Mesenchymal stem cell (in vitro differentiated cells and primary cell): ENCODE data around the gene SFMBT2.

Experiments used
- DNase-seq: peaks from one replicate; pipeline ENCODE4 v3.0.0-alpha.2; 2013
- H2AFZ ChIP-seq: one replicate; pipeline ENCODE4 v1.6.1; 2013; ENCODE audit warnings: low read depth, mild to moderate bottlenecking, control low read depth, inconsistent platforms, low read length, moderate library complexity
- H2AK5ac ChIP-seq: 2 replicates; pipeline ENCODE4 v1.6.1; 2013; ENCODE audit warnings: low read length, moderate library complexity, mild to moderate bottlenecking, inconsistent platforms; ENCODE audit not compliant: severe bottlenecking
- H2BK120ac ChIP-seq: one replicate; pipeline ENCODE4 v1.6.1; 2013; ENCODE audit warnings: low read depth, mild to moderate bottlenecking, inconsistent platforms, low read length, moderate library complexity
- H2BK12ac ChIP-seq, 2 experiments: one replicate each; pipeline ENCODE4 v1.6.1; 2013; ENCODE audit warnings: inconsistent platforms in 2 of 2, low read length in 2 of 2, mild to moderate bottlenecking in 2 of 2, moderate library complexity in 2 of 2, control low read depth in 1 of 2
- H2BK15ac ChIP-seq: one replicate; pipeline ENCODE4 v1.6.1; 2013; ENCODE audit warnings: mild to moderate bottlenecking, low read depth, inconsistent platforms; ENCODE audit not compliant: poor library complexity, severe bottlenecking
- H2BK5ac ChIP-seq: 2 replicates; pipeline ENCODE4 v1.6.1; 2013; ENCODE audit warnings: low read depth, mild to moderate bottlenecking, low read length, control low read depth, inconsistent platforms; ENCODE audit not compliant: poor library complexity, severe bottlenecking
- H3K14ac ChIP-seq, 2 experiments: one replicate each; pipeline ENCODE4 v1.6.1; 2013; ENCODE audit warnings: inconsistent platforms in 2 of 2, low read length in 2 of 2, control low read depth in 1 of 2, mild to moderate bottlenecking in 1 of 2, moderate library complexity in 1 of 2
- H3K18ac ChIP-seq, 2 experiments: one replicate each; pipeline ENCODE4 v1.6.1; 2013; ENCODE audit warnings: inconsistent platforms in 2 of 2, low read length in 2 of 2, control low read depth in 1 of 2, low read depth in 1 of 2, mild to moderate bottlenecking in 1 of 2
- H3K23ac ChIP-seq, 2 experiments: one replicate each; pipeline ENCODE4 v1.6.1; 2013; ENCODE audit warnings: inconsistent platforms in 2 of 2, low read length in 2 of 2, mild to moderate bottlenecking in 2 of 2, moderate library complexity in 2 of 2, control low read depth in 1 of 2
- H3K27ac ChIP-seq: 2 replicates; pipeline ENCODE4 v1.5.1; 2013; ENCODE audit warnings: mild to moderate bottlenecking, moderate library complexity, low read length, control low read depth, inconsistent platforms; ENCODE audit not compliant: poor library complexity, severe bottlenecking
- H3K27me3 ChIP-seq, 2 experiments: 2 replicates each; pipeline versions ENCODE4 v1.6.1 to v1.7.0; 2013; ENCODE audit warnings: low read length in 2 of 2, mild to moderate bottlenecking in 2 of 2, moderate library complexity in 2 of 2, control low read depth in 1 of 2, inconsistent platforms in 1 of 2; ENCODE audit not compliant: control insufficient read depth in 1 of 2, insufficient read depth in 1 of 2
- H3K36me3 ChIP-seq, 2 experiments: 2 replicates each; pipeline versions ENCODE4 v1.6.1 to v1.7.0; 2013; ENCODE audit warnings: low read length in 2 of 2, control low read depth in 1 of 2, inconsistent platforms in 1 of 2, low read depth in 1 of 2, mild to moderate bottlenecking in 1 of 2; ENCODE audit not compliant: insufficient read depth in 2 of 2, control insufficient read depth in 1 of 2
- H3K4ac ChIP-seq, 2 experiments: one replicate each; pipeline ENCODE4 v1.6.1; 2013; ENCODE audit warnings: inconsistent platforms in 2 of 2, low read length in 2 of 2, mild to moderate bottlenecking in 2 of 2, moderate library complexity in 2 of 2, control low read depth in 1 of 2, low read depth in 1 of 2
- H3K4me1 ChIP-seq: 2 replicates; pipeline ENCODE4 v1.6.1; 2013; ENCODE audit warnings: low read depth, low read length, control low read depth; ENCODE audit not compliant: control insufficient read depth, insufficient read depth
- H3K4me2 ChIP-seq: 2 replicates; pipeline ENCODE4 v1.6.1; 2013; ENCODE audit warnings: low read length, mild to moderate bottlenecking, inconsistent platforms; ENCODE audit not compliant: poor library complexity, severe bottlenecking
- H3K4me3 ChIP-seq, 2 experiments: 2 replicates each; pipeline versions ENCODE4 v1.5.1 to v1.7.0; 2013; ENCODE audit warnings: low read length in 2 of 2, mild to moderate bottlenecking in 2 of 2, control low read depth in 1 of 2, low read depth in 1 of 2; ENCODE audit not compliant: insufficient read depth in 1 of 2
- H3K79me1 ChIP-seq: replicated peaks from 2 replicates; pipeline ENCODE4 v1.6.1; 2013; ENCODE audit warnings: mild to moderate bottlenecking, control low read depth, low read length, inconsistent platforms; ENCODE audit not compliant: poor library complexity, severe bottlenecking
- H3K9ac ChIP-seq: 2 replicates; pipeline ENCODE4 v1.7.0; 2013; ENCODE audit warnings: mild to moderate bottlenecking, low read length, moderate library complexity
- H3K9me3 ChIP-seq: 2 replicates; pipeline ENCODE4 v1.7.0; 2013; ENCODE audit warnings: mild to moderate bottlenecking, low read length; ENCODE audit not compliant: control insufficient read depth
- H4K8ac ChIP-seq: one replicate; pipeline ENCODE4 v1.6.1; 2013; ENCODE audit warnings: inconsistent platforms, mild to moderate bottlenecking, low read length, moderate library complexity
- H4K91ac ChIP-seq: one replicate; pipeline ENCODE4 v1.6.1; 2013; ENCODE audit warnings: mild to moderate bottlenecking, low read length, inconsistent platforms
- WGBS: methylation state at CpG from one replicate; pipeline ENCODE4 v1.1.7; 2013; ENCODE audit warnings: mixed read lengths; 5-methylcytosine and 5-hydroxymethylcytosine counted together

The SFMBT2 gene

GRCh38 chr10:7319632-7320031 is 91.2 kb downstream of the SFMBT2 start:
- no peak overlapping the region for H3K4me2 ChIP-seq
- H2AFZ ChIP-seq: no peak overlapping the region
- DNase-seq: no peak
- H3K23ac ChIP-seq: no peak overlapping the region
- no peak overlapping the region for H3K18ac ChIP-seq
- no peak overlapping the region for H2BK120ac ChIP-seq
- peaks cover 3% of the 10 kb centered on the region for H3K9me3 ChIP-seq
- H3K79me1 ChIP-seq: no peaks in the 10 kb centered on the region
- no peaks in the 10 kb centered on the region for H3K4me1 ChIP-seq
- H2BK5ac ChIP-seq: no peak overlapping the region
- no peak overlapping the region for H2AK5ac ChIP-seq
- H3K9ac ChIP-seq: no peak overlapping the region
- H3K27me3 ChIP-seq: no peaks in the 10 kb centered on the region
- no peak overlapping the region for H2BK15ac ChIP-seq
- no peaks in the 10 kb centered on the region for H3K36me3 ChIP-seq
- H2BK12ac ChIP-seq: no peak overlapping the region
- H4K8ac ChIP-seq: no peak overlapping the region
- no peak overlapping the region for H3K14ac ChIP-seq
- no peak overlapping the region for H4K91ac ChIP-seq
- H3K4me3 ChIP-seq: no peak overlapping the region
- no peak overlapping the region for H3K27ac ChIP-seq
- H3K4ac ChIP-seq: no peak overlapping the region

DNA sequence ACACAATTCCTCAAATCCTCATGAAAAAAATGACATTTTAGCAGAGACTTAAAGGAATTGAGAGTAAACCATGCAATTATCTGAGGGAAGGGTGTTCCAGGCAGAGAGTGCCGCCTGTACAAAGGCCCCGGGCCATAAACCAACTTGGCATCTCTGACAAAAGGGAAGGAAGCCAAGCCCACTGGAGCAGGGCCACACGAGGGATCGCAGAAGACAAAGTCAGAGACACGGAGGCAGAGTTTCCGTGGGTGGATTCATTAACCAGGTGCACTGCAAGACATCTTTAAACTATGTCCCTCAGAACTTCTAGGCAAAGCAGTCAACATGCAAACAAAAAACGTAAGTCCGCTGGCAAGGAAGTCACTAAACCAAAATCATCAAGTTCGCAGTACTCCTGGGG is 92.0 kb downstream of the SFMBT2 start:
- no peak overlapping the region for H2BK12ac ChIP-seq
- H2BK120ac ChIP-seq: no peak overlapping the region
- H3K36me3 ChIP-seq: no peaks in the 10 kb centered on the region
- H3K27ac ChIP-seq: no peak overlapping the region
- no peak overlapping the region for H2BK15ac ChIP-seq
- H3K27me3 ChIP-seq: no peaks in the 10 kb centered on the region
- no peak overlapping the region for H2AK5ac ChIP-seq
- no peak overlapping the region for H2BK5ac ChIP-seq
- no peak overlapping the region for H3K4me3 ChIP-seq
- H4K8ac ChIP-seq: no peak overlapping the region
- H3K18ac ChIP-seq: no peak overlapping the region
- no peaks in the 10 kb centered on the region for H3K79me1 ChIP-seq
- no peak overlapping the region for H3K4ac ChIP-seq
- H4K91ac ChIP-seq: no peak overlapping the region
- no peaks in the 10 kb centered on the region for H3K9me3 ChIP-seq
- H3K4me1 ChIP-seq: no peaks in the 10 kb centered on the region
- no peak for DNase-seq
- H3K9ac ChIP-seq: no peak overlapping the region
- 90% methylated on average over 9 of the region's 9 CpGs for WGBS
- no peak overlapping the region for H3K4me2 ChIP-seq
- H3K23ac ChIP-seq: no peak overlapping the region
- no peak overlapping the region for H3K14ac ChIP-seq
- H2AFZ ChIP-seq: no peak overlapping the region

DNA sequence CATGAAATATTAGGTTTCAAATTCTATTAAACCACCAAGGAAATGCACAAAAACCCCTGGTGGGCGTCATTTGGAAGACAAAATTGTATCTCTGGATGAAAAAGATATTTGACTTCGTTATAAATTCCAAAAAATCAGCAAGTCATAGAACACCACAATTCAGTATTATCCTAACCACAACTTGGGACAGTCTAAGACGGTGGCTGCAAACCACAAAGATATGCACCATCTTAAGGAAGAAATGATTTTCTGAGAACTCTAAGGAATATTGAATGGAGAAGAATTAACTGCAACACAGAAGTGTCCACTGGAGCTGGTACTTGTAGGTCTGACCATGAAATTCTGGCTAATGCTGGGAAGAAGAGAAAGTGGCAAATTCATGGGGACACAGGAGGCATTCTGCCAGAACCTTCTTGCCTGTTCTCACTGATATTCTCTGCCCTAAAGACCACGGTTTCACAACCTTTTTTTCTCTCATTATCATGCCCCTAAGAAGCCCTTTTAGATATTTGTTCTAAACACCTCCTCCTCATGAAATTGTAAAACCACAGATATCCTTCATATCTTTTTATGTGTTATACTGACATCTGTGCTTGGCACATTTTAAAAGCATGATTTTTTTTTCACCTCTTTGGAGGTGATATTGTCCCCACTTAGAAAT is 92.9 kb downstream of the SFMBT2 start:
- Histone ChIP-seq H3K4ac (no peak overlapping the region), H3K4me1 (no peaks in the 10 kb centered on the region), H3K79me1 (no peaks in the 10 kb centered on the region), H3K4me3 (no peak overlapping the region), H2BK15ac (no peak overlapping the region), H3K23ac (no peak overlapping the region), H3K18ac (no peak overlapping the region), H4K91ac (no peak overlapping the region), H2BK120ac (no peak overlapping the region), H3K9me3 (no peaks in the 10 kb centered on the region), H4K8ac (no peak overlapping the region), H2BK12ac (no peak overlapping the region), H3K36me3 (no peaks in the 10 kb centered on the region), H3K14ac (no peak overlapping the region), H2AFZ (no peak overlapping the region), H3K9ac (no peak overlapping the region), H3K4me2 (no peak overlapping the region), H2BK5ac (no peak overlapping the region), H3K27me3 (no peaks in the 10 kb centered on the region), H3K27ac (no peak overlapping the region), H2AK5ac (no peak overlapping the region)
- 97% methylated on average over 4 of the region's 4 CpGs for WGBS
- no peak for DNase-seq

GRCh38 chr10:7316839-7317238 is 94.0 kb downstream of the SFMBT2 start:
- H2BK12ac ChIP-seq: no peak overlapping the region
- no peaks in the 10 kb centered on the region for H3K79me1 ChIP-seq
- no peak overlapping the region for H3K14ac ChIP-seq
- no peak overlapping the region for H4K8ac ChIP-seq
- no peak for DNase-seq
- no peak overlapping the region for H2BK120ac ChIP-seq
- H3K18ac ChIP-seq: no peak overlapping the region
- no peak overlapping the region for H3K23ac ChIP-seq
- no peaks in the 10 kb centered on the region for H3K9me3 ChIP-seq
- 76% methylated on average over 2 of the region's 2 CpGs for WGBS
- H2BK5ac ChIP-seq: no peak overlapping the region
- no peak overlapping the region for H2BK15ac ChIP-seq
- H3K9ac ChIP-seq: no peak overlapping the region
- no peak overlapping the region for H4K91ac ChIP-seq
- H2AFZ ChIP-seq: no peak overlapping the region
- no peaks in the 10 kb centered on the region for H3K36me3 ChIP-seq
- no peak overlapping the region for H3K4me3 ChIP-seq
- H3K27me3 ChIP-seq: no peaks in the 10 kb centered on the region
- no peak overlapping the region for H3K4me2 ChIP-seq
- no peak overlapping the region for H2AK5ac ChIP-seq
- H3K4ac ChIP-seq: no peak overlapping the region
- no peak overlapping the region for H3K27ac ChIP-seq
- H3K4me1 ChIP-seq: no peaks in the 10 kb centered on the region
